Gastrocnemius medialis (tissue), 4 donors: ENCODE results near the gene FRRS1L. TPM values are rescaled to one million over a fixed set of nuclear protein-coding genes. Genes with fewer than 3 reads are reported as not detected.

ENCODE experiments used
- ATAC-seq, 2 donors: fragments of 150-250 bp; one replicate each; pipeline ENCODE4 v1.9.1; 2016
- DNase-seq, 2 donors: peaks; one replicate each; pipeline ENCODE4 v3.0.0-alpha.2; 2019
- H3K27ac ChIP-seq, 4 donors: fragments of 200-600 bp; sonication (generic); 1 replicate in 1 of 4; 2 replicates in 3 of 4; pipeline ENCODE4 v1.5.1; 2016 to 2018; ENCODE audit warnings: mild to moderate bottlenecking in 2 of 4, moderate library complexity in 1 of 4
- H3K27me3 ChIP-seq, 3 donors: fragments of 200-600 bp; sonication (generic) in 2 of 3; 1 replicate in 1 of 3; 2 replicates in 2 of 3; pipeline versions ENCODE4 v1.5.1 to v1.6.0; 2016 to 2019; ENCODE audit warnings: mild to moderate bottlenecking in 1 of 3, moderate library complexity in 1 of 3
- H3K36me3 ChIP-seq, 2 donors: fragments of 200-600 bp; sonication (generic) in 1 of 2; one replicate each; pipeline ENCODE4 v1.5.1; 2017 to 2018
- H3K4me1 ChIP-seq, 2 donors: fragments of 200-600 bp; sonication (generic) in 1 of 2; one replicate each; pipeline ENCODE4 v1.5.1; 2016 to 2017; ENCODE audit warnings: mild to moderate bottlenecking in 2 of 2
- H3K4me3 ChIP-seq, 4 donors: fragments of 200-600 bp; sonication (generic) in 3 of 4; 1 replicate in 1 of 4; 2 replicates in 3 of 4; pipeline ENCODE4 v1.5.1; 2016 to 2019; ENCODE audit warnings: mild to moderate bottlenecking in 2 of 4
- H3K9me3 ChIP-seq, 3 donors: fragments of 200-600 bp; sonication (generic) in 2 of 3; 1 replicate in 1 of 3; 2 replicates in 2 of 3; pipeline ENCODE4 v1.5.1; 2016 to 2019
- CTCF ChIP-seq, 5 experiments: fragments of 450-650 bp in 3 of 5; fragments of 200-600 bp in 2 of 5; sonication (generic) in 2 of 5; IDR thresholded peaks in 4 of 5; conservative IDR thresholded peaks in 1 of 5; 1 replicate in 4 of 5; 2 replicates in 1 of 5; pipeline ENCODE4 v1.5.1; 2016 to 2019; ENCODE audit warnings: antibody characterized with exemption in 5 of 5, mild to moderate bottlenecking in 3 of 5, moderate library complexity in 3 of 5
- POLR2A ChIP-seq, 2 donors: fragments of 450-650 bp; IDR thresholded peaks; one replicate each; pipeline ENCODE4 v1.6.1; 2017; ENCODE audit warnings: antibody characterized with exemption in 2 of 2, mild to moderate bottlenecking in 2 of 2, moderate library complexity in 2 of 2
- in situ Hi-C, 4 donors: fragments of 200-750 bp; cut with MboI; loops; one replicate each; pipeline versions ENCODE4 v1.15.0 to v1.8.0; 2017; ENCODE audit warnings: low sequenced_read_pairs in 4 of 4
- intact Hi-C: fragments of 100-400 bp; cut with DNase I; formaldehyde crosslinking; loops from one replicate; pipeline ENCODE4 v1.15.1; 2023; ENCODE audit warnings: low total_unique reads
- total RNA-seq, 4 donors: library from RNA; depleted of rRNA; stranded (reverse); fragments of >200 nt; gene quantifications; one replicate each; pipeline versions ENCODE4 v1.1.0 to v1.2.3, GENCODE V29; 2016

The FRRS1L gene
- total RNA-seq, 4 donors from 2014 or later: 0.02 TPM; not detected in 3

- ATAC-seq (no peak), DNase-seq (no peak)
- in situ Hi-C loops: no loop called here
- no peaks in the 10 kb centered on the region for H3K4me1 ChIP-seq
- H3K36me3 ChIP-seq: no peaks in the 10 kb centered on the region
- TF ChIP-seq POLR2A (IDR thresholded peaks at IDR 0.05) (no peak), CTCF (IDR thresholded peaks at IDR 0.05 in 4 of 5, conservative IDR thresholded peaks at IDR 0.05 in 1 of 5) (no peak)
- H3K27ac ChIP-seq: no peak overlapping the region
- H3K4me3 ChIP-seq: no peak overlapping the region
- intact Hi-C loops: no loop called here
- H3K27me3 ChIP-seq: no peaks in the 10 kb centered on the region
- no peaks in the 10 kb centered on the region for H3K9me3 ChIP-seq
Measured at GRCh38 chr9:109156708-109157107, 10.3 kb downstream of the FRRS1L start.

- Histone ChIP-seq H3K36me3 (no peaks in the 10 kb centered on the region), H3K4me3 (no peak overlapping the region), H3K4me1 (no peaks in the 10 kb centered on the region), H3K27ac (no peak overlapping the region), H3K9me3 (no peaks in the 10 kb centered on the region), H3K27me3 (no peaks in the 10 kb centered on the region)
- in situ Hi-C loops (no loop called here), intact Hi-C loops (no loop called here)
- no peak for ATAC-seq
- DNase-seq: no peak
- TF ChIP-seq POLR2A (IDR thresholded peaks at IDR 0.05) (no peak), CTCF (IDR thresholded peaks at IDR 0.05 in 4 of 5, conservative IDR thresholded peaks at IDR 0.05 in 1 of 5) (no peak)
Measured at GRCh38 chr9:109150925-109151545, 16.0 kb downstream of the FRRS1L start.

- ATAC-seq (no peak), DNase-seq (no peak)
- H3K4me3 ChIP-seq: no peak overlapping the region
- in situ Hi-C loops (no loop called here), intact Hi-C loops (no loop called here)
- H3K4me1 ChIP-seq: no peaks in the 10 kb centered on the region
- H3K9me3 ChIP-seq: no peaks in the 10 kb centered on the region
- no peak for TF ChIP-seq CTCF (IDR thresholded peaks at IDR 0.05 in 4 of 5, conservative IDR thresholded peaks at IDR 0.05 in 1 of 5)
- TF ChIP-seq POLR2A (IDR thresholded peaks at IDR 0.05): no peak
- no peaks in the 10 kb centered on the region for H3K36me3 ChIP-seq
- no peaks in the 10 kb centered on the region for H3K27me3 ChIP-seq
- no peak overlapping the region for H3K27ac ChIP-seq
Measured at GRCh38 chr9:109149722-109150121, 17.3 kb downstream of the FRRS1L start.

- no peaks in the 10 kb centered on the region for H3K36me3 ChIP-seq
- no peaks in the 10 kb centered on the region for H3K27me3 ChIP-seq
- in situ Hi-C loops: no loop called here
- H3K4me3 ChIP-seq: no peak overlapping the region
- DNase-seq (no peak), ATAC-seq (no peak)
- H3K27ac ChIP-seq: no peak overlapping the region
- H3K4me1 ChIP-seq: no peaks in the 10 kb centered on the region
- no peaks in the 10 kb centered on the region for H3K9me3 ChIP-seq
- no peak for TF ChIP-seq POLR2A (IDR thresholded peaks at IDR 0.05)
- no peak for TF ChIP-seq CTCF (IDR thresholded peaks at IDR 0.05 in 4 of 5, conservative IDR thresholded peaks at IDR 0.05 in 1 of 5)
- intact Hi-C loops: no loop called here
Measured at GRCh38 chr9:109149089-109149488, 18.0 kb downstream of the FRRS1L start.

GRCh38 chr9:109145051-109145450 is 22.0 kb downstream of the FRRS1L start:
- intact Hi-C loops (no loop called here), in situ Hi-C loops (no loop called here)
- no peak overlapping the region for H3K4me3 ChIP-seq

More at GRCh38 chr9:109145051-109145450, 22.0 kb downstream of the FRRS1L start:
- no peak overlapping the region for H3K27ac ChIP-seq
- no peaks in the 10 kb centered on the region for H3K4me1 ChIP-seq
- TF ChIP-seq CTCF (IDR thresholded peaks at IDR 0.05 in 4 of 5, conservative IDR thresholded peaks at IDR 0.05 in 1 of 5): no peak
- TF ChIP-seq POLR2A (IDR thresholded peaks at IDR 0.05): no peak
- DNase-seq (no peak), ATAC-seq (no peak)
- no peaks in the 10 kb centered on the region for H3K36me3 ChIP-seq
- no peaks in the 10 kb centered on the region for H3K27me3 ChIP-seq
- no peaks in the 10 kb centered on the region for H3K9me3 ChIP-seq
